Fibroblast of villous mesenchyme (primary cell): ENCODE results near the gene OR10A2. TPM values are rescaled to one million over a fixed set of nuclear protein-coding genes. Genes with fewer than 3 reads are reported as not detected.
"Not testable (repeated sequence)": the region's sequence is repeated elsewhere in the genome, so short reads cannot be mapped to it uniquely, and the experiment has no call there.

Source experiments
- DNase-seq: peaks from one replicate; pipeline ENCODE4 v3.0.0-alpha.2; 2010; ENCODE audit warnings: low read depth
- H3K4me3 ChIP-seq: 2 replicates; pipeline ENCODE4 v1.5.1; 2011; ENCODE audit warnings: low read depth, mild to moderate bottlenecking, low read length
- total RNA-seq: library from RNA; depleted of rRNA; stranded (reverse); fragments of >200 nt; gene quantifications from 2 replicates; pipeline ENCODE4 v1.2.3, GENCODE V29; 2012
- TF ChIP-seq, protein P1 (sequence below): IDR thresholded peaks from 2 replicates; pipeline ENCODE4 v1.5.1; 2012; ENCODE audit warnings: low read depth, mild to moderate bottlenecking, low read length; ENCODE audit not compliant: insufficient read depth

Gene OR10A2
- total RNA-seq, 1 donor: not detected

DNA sequence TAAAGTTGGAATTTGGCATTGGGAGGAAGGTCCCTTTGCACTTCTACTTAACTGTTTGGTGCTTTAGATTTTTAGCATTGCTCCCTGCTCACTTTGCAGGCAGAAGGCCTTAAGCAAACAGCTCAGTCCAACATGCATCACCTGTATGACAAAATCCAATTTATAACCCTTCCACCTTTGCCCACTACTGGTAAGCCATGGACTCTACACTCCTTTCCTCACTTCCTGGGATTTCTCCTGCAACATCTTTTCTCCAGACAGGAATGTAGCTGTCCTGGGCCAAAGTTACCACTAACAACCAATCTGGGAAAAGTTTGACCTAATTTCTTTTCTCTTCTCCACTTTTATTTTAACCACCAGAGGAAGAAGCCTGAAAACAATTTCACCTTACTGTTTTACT is 31.2 kb downstream of the OR10A2 start:
- TF ChIP-seq, protein P1, sequence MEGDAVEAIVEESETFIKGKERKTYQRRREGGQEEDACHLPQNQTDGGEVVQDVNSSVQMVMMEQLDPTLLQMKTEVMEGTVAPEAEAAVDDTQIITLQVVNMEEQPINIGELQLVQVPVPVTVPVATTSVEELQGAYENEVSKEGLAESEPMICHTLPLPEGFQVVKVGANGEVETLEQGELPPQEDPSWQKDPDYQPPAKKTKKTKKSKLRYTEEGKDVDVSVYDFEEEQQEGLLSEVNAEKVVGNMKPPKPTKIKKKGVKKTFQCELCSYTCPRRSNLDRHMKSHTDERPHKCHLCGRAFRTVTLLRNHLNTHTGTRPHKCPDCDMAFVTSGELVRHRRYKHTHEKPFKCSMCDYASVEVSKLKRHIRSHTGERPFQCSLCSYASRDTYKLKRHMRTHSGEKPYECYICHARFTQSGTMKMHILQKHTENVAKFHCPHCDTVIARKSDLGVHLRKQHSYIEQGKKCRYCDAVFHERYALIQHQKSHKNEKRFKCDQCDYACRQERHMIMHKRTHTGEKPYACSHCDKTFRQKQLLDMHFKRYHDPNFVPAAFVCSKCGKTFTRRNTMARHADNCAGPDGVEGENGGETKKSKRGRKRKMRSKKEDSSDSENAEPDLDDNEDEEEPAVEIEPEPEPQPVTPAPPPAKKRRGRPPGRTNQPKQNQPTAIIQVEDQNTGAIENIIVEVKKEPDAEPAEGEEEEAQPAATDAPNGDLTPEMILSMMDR: no peak
- no peak for DNase-seq
- H3K4me3 ChIP-seq: no peak overlapping the region

- TF ChIP-seq, protein P1: no peak
- no peak overlapping the region for H3K4me3 ChIP-seq
- no peak for DNase-seq
Observed at GRCh38 chr11:6895010-6895409, 32.2 kb downstream of the OR10A2 start.

DNA sequence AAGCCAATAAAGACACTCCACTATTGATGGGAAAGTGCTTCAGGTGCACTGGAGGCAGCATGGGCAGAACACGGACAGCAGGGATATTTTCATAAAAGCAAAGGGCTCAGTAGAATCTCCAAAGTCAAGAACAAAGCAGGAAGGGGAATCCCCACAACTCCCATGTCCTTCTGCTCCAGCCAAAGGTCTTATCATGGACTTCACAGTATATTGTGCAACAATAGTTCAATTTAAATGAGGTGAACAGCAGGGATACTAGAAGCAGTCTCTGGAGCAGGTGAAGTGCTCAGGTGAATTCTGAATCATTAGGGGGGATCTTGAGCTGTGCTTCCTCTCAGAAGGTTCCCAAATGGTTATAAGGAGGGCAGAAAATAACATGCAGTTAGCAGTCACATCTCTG is 36.1 kb downstream of the OR10A2 start:
- TF ChIP-seq, protein P1: no peak
- no peak overlapping the region for H3K4me3 ChIP-seq
- no peak for DNase-seq

- no peak overlapping the region for H3K4me3 ChIP-seq
- TF ChIP-seq, protein P1: no peak
- no peak for DNase-seq
Observed at GRCh38 chr11:6900327-6900999, 37.6 kb downstream of the OR10A2 start.

DNA sequence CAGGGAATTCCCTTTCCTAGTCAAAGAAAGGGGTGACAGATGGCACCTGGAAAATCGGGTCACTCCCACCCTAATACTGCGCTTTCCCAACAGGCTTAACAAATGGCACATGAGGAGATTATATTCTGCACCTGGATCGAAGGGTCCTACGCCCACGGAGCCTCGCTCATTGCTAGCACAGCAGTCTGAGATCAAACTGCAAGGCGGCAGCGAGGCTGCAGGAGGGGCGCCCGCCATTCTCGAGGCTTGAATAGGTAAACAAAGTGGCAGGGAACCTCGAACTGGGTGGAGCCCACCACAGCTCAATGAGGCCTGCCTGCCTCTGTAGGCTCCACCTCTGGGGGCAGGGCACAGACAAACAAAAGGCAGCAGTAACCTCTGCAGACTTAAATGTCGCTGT is 41.9 kb downstream of the OR10A2 start:
- not testable (repeated sequence) for DNase-seq

GRCh38 chr11:6911378-6911777 is 48.5 kb downstream of the OR10A2 start:
- H3K4me3 ChIP-seq: no peak overlapping the region
- TF ChIP-seq, protein P1: no peak
- DNase-seq: no peak

More for the DNA sequence above, 41.9 kb downstream of the OR10A2 start:
- H3K4me3 ChIP-seq: not testable (repeated sequence)

DNA sequence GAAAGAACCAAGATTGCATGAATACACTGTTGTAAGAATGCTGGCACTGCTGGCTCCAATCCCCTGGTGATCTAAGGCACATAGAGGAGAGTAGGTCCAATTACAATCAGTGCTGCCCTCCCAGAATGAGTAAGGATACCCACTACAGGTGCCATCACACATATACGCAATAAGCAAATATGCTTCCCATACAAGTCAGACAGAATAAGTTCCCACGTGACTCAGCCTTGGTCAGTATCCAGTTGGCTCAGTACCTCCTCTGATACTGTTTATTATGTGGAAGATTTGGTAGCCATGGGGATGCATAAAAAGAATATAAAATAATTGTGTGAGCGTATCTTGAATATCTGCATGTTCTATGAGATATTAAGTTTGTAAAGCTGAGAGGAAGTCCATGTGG is 49.1 kb downstream of the OR10A2 start:
- H3K4me3 ChIP-seq: no peak overlapping the region
- no peak for DNase-seq
- TF ChIP-seq, protein P1: no peak
